HCEC 1CT (cell line): ENCODE results near the gene TNNI3K.
A peak's percentile ranks its signal among the peaks of the same experiment; 100 is the strongest.

Experiments used
- DNase-seq: peaks from one replicate; pipeline ENCODE4 v3.0.0-alpha.2; 2017

TNNI3K gene

DNA sequence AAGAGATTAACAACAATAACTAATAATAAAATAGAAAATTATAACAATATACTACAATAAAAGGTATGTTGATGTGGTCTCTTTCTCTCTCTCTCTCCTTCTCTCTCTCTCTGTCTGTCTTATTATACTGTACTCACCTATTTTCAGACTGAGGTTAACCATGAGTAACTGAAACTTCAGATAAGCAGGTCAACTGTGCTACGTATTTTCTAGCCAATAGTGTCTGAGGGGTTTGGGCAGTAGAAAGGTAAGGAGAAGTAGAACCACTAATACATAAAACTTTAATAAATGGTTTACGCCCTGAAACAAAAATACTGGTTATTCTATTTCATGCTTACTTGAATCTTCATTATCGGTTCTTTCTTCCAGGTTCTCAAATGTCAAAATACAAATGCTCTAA, 348.2 kb downstream of the TNNI3K start:
- DNase-seq, result no peak

DNA sequence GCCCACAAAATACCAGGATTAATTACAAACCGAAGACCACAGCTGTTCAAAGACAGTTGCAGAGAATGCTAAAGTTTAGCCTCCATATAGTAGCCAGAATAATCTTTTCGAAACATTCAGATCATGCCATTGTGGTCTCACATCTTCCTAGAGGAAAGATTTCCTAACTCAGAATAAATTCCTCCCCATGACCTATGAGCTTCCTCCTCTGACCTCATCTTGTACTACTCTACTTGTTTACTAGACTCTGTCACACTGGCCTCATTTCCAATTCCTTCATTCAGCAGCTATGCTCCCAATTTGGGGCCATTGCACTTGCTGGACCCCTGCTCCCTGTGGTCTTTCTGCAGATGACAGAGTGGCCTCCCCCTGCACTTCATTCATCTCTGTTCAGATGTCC, 349.0 kb downstream of the TNNI3K start:
- DNase-seq, result peak; percentile 71

DNA sequence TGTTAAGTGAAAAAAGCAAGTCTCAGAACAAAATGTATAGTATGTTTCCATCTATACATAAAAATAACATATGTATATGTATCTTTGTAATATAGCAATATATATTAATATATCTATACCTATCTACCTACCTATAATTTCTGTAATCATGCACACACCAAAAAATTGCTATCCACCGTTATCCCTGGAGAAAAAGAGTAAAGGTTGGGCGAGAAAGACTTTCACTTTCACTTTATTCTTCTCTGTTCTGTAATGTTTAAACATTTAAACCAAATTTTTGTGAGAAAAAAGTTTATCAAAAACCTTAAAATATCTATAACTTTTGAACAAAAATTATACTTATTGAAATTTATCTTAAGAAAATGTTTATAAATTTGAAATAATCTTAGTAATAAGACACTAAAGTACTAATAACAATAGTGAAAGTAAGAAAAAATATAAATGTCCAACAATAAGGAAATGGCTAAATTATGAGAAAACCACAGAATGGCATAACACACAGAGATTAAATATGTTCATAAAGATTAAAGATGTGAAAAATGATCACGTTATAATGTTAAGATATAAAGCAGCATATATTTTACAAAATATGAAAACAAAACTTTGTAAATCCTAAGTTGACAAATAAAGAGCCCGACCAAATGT, 351.2 kb downstream of the TNNI3K start:
- DNase-seq, result no peak

DNA sequence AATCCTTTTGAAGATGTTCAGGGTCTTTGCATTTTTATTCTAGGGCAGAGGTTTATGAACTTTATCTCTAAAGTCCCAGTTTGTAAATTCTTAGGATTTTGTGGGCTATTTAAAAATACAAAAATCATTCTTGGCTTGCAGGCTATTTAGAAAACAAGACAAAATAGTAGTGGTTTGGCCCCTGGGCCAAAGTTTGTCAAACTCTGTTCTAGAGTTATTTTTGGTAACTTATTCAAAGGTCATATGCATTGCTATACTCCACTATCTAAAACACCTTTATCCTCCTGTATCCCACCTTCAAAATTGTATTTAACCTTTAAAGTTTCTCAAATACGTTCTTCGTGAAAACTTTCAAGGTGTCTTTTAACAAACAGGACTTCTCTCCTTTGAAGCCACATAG, 352.7 kb downstream of the TNNI3K start:
- DNase-seq, result no peak

DNA sequence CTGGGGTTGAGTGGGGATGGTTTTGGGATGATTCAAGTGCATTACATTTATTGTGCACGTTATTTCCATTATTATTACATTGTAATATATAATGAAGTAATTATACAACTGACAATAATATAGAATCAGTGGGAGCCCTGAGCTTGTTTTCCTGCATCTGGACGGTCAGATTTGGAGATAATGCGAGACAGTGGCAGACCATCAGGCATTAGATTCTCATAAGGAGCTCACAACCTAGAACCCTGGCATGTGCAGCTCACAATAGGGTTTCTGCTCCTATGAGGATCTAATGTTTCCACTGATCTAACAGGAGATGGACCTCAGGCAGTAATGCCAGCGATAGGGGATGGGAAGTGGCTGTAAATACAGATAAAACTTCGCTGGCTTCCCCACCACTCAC, 355.1 kb downstream of the TNNI3K start:
- no peak for DNase-seq

DNA sequence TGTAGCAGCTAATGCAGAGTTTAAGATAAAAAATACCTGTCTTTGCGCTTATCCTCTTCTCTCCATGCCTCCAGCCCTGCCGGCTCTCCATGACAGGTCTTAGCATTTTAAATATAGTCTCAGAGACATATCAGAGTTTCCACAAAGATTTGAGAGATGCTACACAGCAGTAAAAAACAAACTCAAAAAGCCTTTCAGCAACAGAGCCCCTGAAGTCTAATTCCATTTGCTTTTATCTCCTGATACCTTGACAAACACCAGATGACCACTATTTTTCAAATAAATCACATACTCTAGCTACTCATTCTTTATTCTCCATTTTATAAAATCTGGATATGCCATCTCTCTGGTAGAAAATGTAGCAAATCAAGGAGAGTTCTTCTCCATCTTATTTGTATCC, 356.8 kb downstream of the TNNI3K start:
- no peak for DNase-seq

DNA sequence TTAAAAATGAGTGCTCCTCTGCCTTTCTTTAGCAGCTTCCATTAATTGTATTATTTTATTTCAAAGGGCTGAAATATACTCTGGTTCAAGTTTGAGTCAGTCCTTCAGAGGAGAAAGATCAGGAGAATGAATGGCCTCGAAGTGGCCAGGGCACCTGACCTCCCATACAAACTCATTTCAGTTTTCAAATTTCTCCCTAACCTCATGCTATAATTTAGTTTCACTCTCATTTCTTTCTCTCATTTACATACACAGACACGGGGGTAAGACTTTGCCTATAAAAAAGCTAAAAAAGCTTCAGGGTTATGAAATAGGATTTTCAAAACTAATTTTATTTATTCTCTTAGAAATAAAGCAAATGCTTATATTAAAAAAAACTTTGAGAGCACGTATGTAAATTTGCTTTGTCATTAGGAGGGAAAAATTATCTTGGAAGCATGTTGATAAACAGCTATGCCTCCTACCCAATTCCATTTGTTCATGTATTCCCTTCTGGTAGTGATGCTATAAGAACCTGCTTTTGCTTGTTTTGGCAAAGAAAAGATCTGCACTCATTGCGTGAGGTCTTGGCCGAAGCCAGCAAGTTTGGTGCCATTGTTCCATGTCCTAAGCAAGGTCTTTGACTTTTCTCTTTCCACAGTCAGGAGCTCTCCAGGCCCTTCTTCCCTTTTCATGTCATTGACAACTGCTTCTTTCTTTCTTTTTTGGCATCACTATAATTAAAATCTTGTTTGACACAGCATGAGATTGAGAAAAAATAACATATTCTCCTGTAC, 357.6 kb downstream of the TNNI3K start:
- DNase-seq, result no peak
